Activated naive CD4-positive, alpha-beta T cell treated with anti-CD3 and anti-CD28 coated beads, Interleukin-2, amount 50 U/mL, for 16 hours (primary cell): ENCODE measurements around the gene CEP83.
"Not testable (repeated sequence)": the region's sequence is repeated elsewhere in the genome, so short reads cannot be mapped to it uniquely, and the experiment has no call there.

Source experiments
- DNase-seq: peaks from one replicate; pipeline ENCODE4 v3.0.0-alpha.2; 2020

CEP83 gene

DNA sequence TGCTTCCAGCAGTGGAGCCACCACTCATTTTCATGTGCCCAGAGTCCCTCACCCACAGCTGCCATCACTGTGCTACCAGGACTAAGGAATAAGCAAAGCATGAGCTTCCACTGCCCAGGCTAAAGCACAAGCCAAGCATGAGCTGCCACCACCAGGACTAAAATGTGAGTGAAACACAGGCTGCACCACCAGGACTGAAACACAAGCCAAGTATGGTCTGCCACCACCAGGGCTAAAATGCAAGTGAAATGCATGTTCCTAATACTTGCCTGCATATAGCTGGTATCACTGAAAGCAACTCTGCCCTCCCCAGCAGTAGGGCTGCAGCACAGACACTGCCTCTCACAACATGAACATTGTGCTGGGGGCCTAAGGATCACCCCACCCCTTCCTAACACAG, 30.0 kb downstream of the CEP83 start:
- DNase-seq, result no peak

DNA sequence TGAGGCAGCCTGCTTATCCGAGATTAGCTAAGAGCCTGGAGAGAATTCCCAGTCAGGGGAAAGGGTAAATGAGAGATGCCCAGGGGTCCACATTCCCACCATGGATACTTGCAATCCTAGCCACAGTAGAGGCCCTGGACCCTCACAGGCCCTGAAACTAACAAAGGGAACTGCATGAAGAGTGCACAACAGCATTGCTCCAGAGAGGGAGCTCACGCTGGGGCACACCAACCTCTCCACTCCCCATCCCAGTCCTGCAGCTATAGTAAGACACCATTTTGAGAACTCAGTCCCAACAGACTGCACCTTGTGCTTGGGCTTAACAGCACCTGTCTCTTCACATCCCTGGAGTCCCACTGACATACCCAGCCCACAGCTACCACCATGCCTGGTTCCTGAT, 30.5 kb downstream of the CEP83 start:
- DNase-seq, result no peak

DNA sequence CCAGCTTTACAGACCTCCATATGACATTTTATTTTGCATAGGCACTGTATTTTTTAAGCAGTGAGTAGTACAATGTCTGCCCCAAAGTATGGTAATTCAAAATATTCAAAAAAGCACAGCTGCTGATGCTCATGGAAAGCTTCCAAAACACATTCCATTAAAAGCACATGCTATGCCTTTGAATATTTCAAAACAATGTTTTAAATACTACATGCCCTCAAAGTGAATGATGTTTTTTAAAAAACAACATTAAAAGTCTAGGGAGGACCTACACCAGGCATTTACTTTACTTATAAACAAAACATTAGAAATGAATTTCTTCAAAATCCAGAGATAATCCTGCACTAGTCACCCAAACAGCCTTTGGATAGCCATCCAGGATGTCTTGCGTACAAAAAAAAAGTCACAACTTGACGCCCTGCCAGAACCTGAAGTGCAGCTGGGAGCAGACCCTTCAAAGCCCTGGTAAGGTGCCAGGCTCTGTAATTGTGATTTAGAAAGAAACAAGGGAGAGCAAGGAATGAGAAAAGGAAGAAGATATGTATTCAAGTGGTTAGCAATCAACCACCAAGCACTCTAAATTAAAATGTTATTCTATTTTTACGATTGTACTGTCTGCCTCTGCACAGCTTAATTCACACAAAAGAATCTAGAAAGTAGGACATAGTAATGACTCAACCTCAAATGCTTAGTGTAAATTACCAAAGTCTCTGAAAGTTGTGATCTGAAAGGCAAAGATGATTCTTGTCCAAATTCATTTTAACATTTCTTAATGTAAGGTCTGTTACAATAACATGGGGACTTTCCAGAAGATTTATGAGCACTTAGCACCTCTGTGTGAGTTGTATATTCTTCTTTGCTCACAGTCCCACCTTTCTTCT, 31.9 kb downstream of the CEP83 start:
- no peak for DNase-seq

DNA sequence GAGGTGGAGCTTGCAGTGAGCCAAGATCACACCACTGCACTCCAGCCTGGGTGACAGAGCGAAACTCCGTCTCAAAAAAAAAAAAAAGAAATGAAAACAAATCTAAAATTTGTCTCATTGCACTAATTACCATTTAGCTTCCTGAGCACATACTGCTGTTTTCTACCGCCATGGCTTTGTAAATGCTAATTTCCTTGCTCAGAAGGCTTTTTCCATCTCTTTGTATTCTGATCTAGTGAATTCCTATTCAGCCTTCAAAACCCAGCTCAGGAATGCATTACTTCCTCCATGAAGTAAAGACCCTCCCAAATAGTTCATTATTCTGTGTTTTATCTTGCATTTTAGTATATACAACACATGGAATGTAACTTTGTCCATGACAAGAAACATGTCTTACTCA, 33.6 kb downstream of the CEP83 start:
- no peak for DNase-seq

DNA sequence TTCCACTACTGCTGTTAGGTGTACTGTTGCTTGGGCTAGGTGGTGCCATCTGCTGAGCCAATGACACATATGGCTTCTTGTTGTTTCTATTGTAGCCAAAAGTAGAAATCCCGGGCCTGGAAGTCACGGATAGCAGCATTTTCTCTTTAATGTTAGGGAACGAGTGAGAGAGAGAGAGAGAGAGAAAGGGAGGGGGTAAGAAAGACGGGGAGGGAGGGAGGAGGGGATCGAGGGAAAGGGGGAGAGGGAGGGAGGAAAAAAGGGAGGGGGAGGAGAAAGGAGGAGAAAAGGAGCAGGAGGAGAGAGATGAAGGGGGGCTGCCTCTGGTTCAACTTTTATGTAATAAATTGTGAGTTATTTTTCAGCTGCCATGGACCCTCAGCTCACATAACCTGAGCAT, 34.8 kb downstream of the CEP83 start:
- not testable (repeated sequence) for DNase-seq

DNA sequence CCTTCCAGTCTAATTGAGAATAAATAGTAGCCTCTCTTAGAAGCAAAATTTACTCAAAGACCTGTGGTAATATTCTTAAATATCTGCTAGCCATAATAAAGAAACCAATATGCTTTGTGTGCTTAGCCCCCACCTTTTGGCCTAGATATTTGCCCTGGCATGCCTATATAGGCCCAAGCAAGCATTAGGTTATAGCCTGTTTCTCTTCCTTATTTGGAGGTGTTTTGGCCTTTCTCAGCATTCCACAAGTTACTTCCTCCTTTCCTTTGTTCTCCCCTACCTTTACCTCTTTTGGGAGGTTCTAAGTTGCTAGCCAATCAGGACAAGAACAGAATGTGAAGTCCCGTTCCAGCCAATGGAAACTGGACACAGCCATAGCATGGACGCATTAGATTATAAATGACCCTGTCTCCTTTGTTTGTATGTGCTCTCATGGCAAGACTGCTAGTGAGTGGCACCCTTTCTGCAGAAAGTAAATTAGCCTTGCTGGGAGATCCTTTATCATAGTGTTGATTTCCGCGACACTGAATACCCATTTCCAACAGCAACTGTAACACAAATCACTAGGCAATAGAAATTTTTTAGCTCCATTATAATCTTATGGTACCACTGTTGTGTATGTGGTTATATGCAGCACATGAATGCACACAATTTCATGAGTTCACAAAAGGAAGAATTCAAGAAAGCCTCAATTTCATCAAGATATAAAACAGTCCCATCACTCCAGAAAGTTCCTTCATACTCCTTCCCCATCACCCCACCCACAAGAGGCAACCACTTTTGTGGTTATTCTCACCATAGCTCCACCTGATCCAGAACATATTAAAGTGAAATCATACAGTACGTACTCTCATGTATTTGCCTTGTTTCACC, 37.6 kb downstream of the CEP83 start:
- no peak for DNase-seq

GRCh38 chr12:94418517-94418916, 41.1 kb downstream of the CEP83 start:
- no peak for DNase-seq

DNA sequence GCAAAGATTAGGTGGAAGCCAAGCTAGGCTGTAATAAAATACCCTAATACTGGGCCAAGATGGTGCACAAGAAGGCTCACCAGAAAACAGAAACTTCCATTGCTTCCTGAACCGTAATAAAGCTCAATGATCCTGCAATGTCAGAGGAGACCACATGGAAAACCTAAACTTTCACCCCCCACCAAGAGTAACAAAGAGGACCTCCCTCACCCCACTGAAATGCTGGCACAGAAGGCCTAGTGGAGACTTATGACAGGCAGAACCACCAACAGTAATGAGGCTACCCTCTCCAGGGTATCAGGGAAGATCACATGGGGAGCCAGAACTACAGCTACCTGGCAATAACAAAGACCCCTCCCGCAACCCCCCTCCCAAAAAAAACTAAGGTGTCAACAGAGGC, 43.1 kb downstream of the CEP83 start:
- no peak for DNase-seq

DNA sequence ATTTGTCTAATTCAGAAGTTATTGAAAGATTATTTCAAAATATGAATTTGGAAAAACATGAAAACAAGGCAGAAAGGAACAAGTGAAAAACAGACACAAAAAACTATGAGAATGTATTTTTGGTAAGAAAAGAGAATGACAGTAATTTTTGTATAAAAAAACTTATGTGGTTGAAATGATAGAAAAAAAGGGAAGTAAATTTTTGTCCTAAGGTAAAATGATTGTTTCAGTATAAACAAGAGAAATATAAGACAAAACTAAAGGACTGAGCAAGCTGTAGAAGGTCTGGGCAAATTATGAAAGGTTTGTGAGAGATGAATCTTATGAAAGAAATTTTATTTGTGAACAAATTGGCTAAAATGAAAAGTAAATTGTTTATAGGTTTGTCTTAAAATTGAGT, 44.6 kb downstream of the CEP83 start:
- no peak for DNase-seq

GRCh38 chr12:94405413-94406116, 54.1 kb downstream of the CEP83 start:
- DNase-seq, result no peak

GRCh38 chr12:94404854-94405253, 54.8 kb downstream of the CEP83 start:
- DNase-seq, result no peak

DNA sequence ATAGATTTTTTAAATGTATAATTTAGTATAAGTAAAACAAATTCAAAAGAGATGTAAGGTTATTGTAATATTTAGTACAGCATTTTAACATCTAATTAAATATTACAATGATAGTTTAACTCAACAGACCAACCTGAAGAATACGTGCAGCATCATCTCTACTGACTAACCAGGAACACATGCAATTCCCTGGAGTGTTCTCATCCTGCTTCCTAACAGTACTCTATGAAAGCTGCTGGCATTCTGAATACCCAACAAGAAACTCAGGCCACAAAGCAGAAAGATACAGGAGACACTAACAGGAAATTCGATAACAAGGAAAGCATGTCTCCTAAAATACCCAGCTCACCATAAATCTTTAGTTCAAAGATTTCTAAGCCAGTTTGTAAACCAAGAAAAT, 58.3 kb downstream of the CEP83 start:
- no peak for DNase-seq

DNA sequence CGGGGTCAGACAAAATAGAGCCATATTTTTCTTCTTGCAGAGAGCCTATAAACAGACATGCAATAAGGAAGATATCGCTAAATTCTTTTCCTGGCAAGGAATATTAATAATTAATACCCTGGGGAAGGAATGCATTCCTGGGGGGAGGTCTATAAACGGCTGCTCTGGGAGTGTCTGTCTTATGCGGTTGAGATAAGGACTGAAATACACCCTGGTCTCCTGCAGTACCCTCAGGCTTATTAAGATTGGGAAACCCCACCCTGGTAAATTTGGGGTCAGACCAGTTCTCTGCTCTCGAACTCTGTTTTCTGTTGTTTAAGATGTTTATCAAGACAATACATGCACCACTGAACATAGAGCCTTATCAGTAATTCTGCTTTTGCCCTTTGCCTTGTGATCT, 61.0 kb downstream of the CEP83 start:
- DNase-seq, result not testable (repeated sequence)

GRCh38 chr12:94397401-94397800, 62.3 kb downstream of the CEP83 start:
- no peak for DNase-seq

DNA sequence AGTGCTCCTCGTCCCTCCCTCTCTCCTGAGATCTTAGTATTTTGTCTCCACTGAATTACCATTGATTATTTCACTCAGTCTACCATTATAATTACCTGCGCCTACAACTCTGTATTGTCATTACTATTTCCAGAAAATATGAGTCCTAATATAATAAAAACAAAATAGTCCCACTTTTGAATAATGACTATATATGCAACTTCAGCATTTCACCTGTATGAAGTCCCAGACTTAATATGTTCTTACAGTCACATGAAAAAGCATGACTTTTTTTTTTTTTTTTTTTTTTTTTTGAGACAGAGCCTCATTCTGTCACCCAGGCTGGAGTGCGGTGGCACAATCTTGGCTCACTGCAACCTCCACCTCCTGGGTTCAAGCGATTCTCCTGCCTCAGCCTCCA, 63.7 kb downstream of the CEP83 start:
- DNase-seq, result not testable (repeated sequence)

DNA sequence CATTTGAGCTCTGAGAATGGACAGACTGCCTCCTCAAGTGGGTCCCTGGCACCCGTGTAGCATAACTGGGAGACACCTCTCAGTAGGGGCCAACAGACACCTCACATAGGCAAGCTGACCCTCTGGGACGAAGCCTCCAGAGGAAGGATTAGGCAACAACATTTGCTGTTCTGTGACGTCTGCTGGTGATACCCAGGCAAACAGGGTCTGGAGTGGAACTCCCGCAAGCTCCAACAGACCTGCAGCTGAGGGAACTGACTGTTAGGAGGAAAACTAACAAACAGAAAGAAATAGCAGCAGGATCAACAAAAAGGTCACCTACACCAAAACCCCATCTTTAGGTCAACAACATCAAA, 69.6 kb downstream of the CEP83 start:
- no peak for DNase-seq

DNA sequence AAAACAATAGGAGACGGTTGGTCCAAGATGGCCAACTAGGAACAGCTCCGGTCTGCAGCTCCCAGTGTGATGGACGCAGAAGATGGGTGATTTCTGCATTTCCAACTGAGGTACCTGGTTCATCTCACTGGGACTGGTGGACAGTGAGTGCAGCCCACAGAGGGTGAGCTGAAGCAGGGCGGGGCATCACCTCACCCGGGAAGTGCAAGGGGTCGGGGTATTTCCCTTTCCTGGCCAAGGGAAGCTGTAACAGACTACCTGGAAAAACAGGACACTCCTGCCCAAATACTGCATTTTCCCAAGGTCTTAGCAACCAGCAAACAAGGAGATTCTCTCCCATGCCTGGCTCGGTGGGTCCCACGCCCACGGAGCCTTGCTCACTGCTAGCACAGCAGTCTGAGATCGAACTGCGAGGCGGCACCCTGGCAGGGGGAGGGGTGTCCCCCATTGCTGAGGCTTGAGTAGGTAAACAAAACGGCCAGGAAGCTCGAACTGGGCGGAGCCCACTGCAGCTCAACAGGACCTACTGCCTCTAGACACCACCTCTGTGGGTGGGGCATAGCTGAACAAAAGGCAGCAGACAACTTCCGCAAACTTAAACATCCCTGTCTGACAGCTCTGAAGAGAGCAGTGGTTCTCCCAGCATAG, 70.1 kb downstream of the CEP83 start:
- DNase-seq, result not testable (repeated sequence)

DNA sequence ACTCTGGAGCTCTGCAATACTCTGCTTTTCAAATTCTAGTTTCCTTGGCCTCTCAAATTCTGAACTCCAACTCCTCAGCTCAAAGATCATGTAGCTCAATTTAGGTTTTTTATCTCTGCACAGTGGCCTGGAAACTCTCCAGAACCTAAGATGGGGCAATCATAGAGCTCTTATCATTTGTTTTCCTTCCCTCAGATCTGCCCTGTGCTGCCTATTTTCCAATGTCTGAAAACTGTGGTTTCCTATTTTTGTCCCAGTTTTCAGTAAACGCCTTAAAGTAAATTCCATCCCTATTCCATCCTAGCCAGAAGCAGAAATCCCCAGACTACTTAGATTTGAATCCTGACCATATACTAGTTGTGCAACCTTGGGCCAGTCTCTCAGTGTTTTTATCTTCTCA, 73.2 kb downstream of the CEP83 start:
- DNase-seq, result no peak

GRCh38 chr12:94384030-94384429, 75.6 kb downstream of the CEP83 start:
- DNase-seq, result no peak

DNA sequence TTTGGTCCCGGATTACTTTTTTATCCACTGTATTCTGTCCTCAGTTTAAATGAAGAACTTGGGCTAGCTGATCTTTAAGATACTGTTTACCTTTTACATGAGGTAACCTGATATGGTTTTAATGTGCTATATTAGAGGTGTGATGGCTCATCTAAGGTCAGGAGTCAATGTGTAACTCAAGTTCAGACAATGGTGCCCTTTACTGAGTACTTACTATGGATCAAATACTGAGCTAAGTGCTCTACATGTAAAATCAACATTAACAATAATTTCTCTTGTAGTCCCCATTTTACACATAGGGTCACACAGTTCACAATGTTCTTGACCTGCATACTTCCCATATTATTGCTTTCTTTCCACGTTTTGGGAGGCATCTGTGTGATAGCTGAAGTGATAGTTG, 79.2 kb downstream of the CEP83 start:
- no peak for DNase-seq

DNA sequence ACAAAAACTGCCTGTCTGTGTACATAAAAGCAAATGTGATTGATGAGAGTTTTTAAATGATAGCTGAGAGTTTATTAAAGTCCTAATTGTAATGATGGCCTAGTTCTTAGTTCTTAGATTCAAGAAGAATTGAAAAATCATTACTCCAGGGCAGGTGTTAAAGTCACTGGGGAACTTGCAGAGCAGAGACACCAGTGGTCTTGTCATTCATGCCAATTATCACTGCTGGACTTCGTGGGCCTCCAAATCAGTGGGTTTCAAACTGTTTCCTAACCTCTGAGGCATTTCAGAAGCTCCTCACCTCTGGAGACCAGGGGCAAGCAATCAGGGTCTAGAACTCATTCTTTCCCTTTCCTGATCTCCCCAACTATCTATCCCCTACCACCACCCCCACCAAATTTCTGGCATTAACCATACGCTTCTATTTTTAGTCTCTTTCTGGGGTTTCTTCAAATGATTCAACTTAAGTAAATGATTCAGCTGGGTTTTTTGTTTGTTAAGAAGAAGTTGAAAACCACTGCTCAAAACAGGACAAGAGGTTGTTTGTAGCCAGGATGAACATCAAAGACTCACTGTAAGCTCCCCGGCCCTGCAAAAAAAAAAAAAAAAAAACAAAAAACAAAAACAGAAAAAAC, 80.1 kb downstream of the CEP83 start:
- no peak for DNase-seq

GRCh38 chr12:94377599-94377998, 82.1 kb downstream of the CEP83 start:
- no peak for DNase-seq

- no peak for DNase-seq
Observed at GRCh38 chr12:94374124-94374523, 85.5 kb downstream of the CEP83 start.
